GM10266 (cell line): ENCODE measurements around the gene RAPGEF5.

Source experiments
- DNase-seq: peaks from one replicate; pipeline ENCODE4 v3.0.0; 2012; ENCODE audit errors: extremely low spot score
- TF ChIP-seq, protein P1 (sequence below): IDR thresholded peaks from 2 replicates; pipeline ENCODE4 v1.5.1; 2012; ENCODE audit warnings: mild to moderate bottlenecking, low read depth; ENCODE audit not compliant: control insufficient read depth, insufficient read depth; ENCODE audit errors: missing control alignments

RAPGEF5 gene

DNA sequence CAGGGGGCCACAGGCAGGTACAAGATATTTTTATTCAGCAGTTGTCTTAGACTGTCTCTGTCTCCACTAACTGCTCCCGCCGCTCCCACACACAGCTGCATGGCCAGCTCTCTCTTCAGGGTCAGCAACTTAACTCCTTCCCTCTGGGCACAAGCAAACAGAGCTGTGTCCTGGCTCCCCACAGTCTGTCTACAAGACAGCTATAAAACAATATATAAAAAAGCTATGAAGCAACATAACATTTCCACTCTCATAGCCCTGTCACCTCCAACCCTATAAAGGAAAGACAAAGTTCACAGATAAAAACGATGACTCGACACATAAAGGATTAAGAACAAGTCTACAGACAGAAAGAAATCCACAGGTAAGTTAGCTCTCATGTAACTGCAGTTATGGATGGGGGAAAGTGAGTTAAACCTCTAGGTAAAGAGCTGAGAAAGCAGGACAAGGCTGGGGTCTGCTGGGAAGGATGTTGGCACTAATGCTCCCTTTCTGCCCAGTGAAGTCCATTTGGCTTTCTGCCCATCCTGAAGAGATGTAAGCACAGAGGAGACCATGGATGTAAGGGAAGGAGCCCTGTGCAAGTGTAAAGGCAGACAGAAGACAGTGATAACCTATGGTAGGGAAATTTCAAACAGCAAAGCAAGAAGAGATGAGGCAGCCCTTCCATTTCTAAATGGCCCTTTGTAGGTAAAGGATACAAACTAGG lies 27.0 kb downstream of the RAPGEF5 start:
- no peak for DNase-seq
- TF ChIP-seq, protein P1, sequence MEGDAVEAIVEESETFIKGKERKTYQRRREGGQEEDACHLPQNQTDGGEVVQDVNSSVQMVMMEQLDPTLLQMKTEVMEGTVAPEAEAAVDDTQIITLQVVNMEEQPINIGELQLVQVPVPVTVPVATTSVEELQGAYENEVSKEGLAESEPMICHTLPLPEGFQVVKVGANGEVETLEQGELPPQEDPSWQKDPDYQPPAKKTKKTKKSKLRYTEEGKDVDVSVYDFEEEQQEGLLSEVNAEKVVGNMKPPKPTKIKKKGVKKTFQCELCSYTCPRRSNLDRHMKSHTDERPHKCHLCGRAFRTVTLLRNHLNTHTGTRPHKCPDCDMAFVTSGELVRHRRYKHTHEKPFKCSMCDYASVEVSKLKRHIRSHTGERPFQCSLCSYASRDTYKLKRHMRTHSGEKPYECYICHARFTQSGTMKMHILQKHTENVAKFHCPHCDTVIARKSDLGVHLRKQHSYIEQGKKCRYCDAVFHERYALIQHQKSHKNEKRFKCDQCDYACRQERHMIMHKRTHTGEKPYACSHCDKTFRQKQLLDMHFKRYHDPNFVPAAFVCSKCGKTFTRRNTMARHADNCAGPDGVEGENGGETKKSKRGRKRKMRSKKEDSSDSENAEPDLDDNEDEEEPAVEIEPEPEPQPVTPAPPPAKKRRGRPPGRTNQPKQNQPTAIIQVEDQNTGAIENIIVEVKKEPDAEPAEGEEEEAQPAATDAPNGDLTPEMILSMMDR = no peak

DNA sequence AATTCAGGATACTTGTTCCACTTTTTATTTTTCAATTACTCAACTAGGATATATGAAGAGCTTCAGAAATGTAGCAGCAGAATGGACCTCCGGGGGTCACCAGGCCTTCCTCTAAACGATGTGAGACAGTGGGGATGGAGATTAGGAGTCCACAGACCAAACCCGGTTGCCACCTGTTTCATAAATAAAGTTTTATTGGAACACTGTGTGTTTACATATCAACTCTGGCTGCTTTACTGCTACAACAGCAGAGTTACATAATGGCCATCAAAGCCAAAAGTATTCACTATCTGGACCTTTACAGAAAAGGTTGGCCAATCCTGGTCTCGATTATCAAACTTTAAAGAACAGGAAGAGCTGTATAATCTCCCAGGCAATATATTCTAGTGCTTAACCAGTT lies 30.8 kb downstream of the RAPGEF5 start:
- DNase-seq = no peak
- TF ChIP-seq, protein P1 = no peak

DNA sequence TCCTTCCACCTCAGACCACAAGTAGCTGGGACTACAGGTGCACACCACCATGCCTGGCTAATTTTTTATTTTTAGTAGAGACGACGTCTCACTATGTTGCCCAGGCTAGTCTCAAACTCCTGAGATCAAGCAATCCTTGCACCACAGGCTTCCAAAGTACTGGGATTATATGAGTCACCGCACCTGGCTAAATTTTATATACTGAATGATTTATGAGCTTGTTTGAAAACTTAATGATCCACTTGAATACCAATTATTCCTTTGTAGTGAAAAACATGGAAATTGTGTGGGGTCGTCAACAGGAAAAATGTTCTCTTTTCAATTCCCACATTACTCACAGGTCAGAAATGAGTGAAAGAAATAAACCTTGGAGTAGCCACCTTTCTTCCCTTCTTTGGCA lies 31.3 kb downstream of the RAPGEF5 start:
- no peak for DNase-seq
- TF ChIP-seq, protein P1 = no peak

DNA sequence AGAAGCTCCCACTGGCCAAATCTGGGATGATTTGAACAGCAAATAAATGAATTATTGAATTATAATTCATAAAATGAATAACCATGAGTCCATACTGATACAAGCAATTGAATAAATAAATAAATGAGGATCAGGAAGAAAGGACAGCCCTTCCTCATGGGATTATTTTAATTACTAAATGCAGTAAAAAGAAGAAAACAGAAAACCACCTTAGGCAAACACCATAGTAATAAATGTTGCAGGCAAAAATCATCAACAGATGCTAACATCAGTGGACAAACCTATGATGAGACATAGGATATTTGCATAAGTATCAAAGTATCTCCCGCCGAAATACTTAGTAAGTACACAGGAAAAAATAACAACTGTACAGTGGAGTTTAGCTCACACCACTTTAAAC lies 33.2 kb downstream of the RAPGEF5 start:
- DNase-seq = no peak
- TF ChIP-seq, protein P1 = no peak

DNA sequence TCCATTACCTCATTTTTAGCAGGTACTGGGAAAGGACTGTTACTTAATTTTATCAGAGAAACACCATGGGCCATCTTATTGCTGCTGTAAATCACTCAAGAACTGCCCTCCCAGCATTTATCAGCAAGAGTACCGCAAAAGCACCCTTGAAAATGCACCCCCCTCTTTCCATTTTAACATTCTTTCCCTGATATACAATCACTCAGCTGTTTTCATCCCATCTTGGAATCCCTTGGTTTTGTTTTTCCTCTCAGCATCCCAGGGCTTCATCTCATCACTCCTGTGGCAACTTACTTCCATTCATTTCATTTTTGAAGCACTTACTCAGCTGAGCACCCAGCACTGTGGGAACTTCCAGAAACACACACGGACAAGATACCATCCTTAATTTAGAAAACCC lies 36.5 kb downstream of the RAPGEF5 start:
- TF ChIP-seq, protein P1 = no peak
- no peak for DNase-seq

DNA sequence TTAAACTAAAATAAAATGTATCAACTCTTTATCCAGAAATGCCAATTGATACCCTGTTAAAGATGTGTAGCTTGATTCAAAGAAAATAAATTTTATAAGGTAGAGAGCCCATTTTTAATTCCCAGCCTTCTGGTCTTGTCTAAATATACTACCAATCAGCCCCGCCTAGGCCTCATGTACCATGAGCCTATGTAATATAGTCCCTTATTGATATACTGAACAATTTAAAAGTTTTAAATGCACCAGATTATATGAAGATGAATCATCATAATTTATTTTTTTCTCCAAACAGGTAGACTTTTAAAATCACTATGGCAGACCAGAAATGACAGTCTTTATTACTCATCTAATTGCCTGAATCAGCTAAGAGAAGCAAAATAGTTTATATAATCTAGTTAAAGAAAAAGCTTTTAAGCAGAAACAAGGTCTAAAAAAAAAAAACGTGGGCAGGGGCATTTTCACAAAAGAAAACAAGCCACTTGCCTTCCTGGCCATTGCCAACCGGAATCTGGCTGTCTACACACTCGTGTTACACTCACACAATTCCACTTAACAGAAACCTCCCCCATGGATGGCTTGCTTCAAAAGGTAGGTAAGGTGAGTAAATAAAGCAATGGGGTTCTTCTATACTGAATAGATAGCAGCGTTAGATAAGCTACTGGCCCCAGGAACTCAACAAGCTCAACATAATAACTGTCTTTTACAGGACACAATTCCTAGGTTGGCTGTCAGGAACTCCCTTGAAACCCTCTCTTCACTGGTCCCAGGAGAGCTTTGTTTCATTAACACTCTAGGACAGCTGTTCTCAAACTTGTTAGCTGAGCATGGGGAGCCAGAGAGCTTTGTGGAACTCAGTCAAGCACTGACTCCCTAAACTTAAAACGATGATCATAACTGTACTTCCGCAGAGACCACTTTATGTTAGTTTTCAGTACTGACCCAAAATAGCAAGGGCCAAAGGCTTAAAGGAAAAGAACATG lies 37.2 kb downstream of the RAPGEF5 start:
- no peak for DNase-seq
- TF ChIP-seq, protein P1 = no peak
